HG03108 (cell line): ENCODE data around the gene SLC2A13.
"Not testable (repeated sequence)": the region's sequence is repeated elsewhere in the genome, so short reads cannot be mapped to it uniquely, and the experiment has no call there.

Experiments used
- ATAC-seq: cut with Tn5 transposase; IDR thresholded peaks from one replicate; pipeline ENCODE4 v1.9.1; 2021; ENCODE audit warnings: moderate library complexity; ENCODE audit not compliant: unreplicated experiment

Gene SLC2A13

DNA sequence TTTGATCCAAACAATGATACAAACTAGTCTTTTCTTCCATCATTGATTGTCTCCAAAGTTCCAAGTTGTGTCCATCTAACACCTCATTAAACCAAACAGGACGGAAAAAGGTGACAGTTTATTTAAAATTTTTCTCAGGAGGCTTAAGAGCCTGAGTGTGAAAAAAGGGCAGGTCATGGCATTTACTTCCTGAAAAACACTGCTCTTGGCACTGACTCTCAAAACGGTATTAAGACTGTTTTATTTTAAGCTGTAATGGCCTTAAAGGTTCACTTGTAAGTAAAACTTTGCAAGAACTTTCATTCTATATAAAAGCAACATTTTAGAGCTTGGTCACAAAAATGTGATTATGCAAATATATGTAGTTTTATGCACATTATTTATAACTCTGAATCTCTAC, 222.5 kb downstream of the SLC2A13 start:
- no peak for ATAC-seq

GRCh38 chr12:39878753-39879152, 227.1 kb downstream of the SLC2A13 start:
- ATAC-seq, result no peak

DNA sequence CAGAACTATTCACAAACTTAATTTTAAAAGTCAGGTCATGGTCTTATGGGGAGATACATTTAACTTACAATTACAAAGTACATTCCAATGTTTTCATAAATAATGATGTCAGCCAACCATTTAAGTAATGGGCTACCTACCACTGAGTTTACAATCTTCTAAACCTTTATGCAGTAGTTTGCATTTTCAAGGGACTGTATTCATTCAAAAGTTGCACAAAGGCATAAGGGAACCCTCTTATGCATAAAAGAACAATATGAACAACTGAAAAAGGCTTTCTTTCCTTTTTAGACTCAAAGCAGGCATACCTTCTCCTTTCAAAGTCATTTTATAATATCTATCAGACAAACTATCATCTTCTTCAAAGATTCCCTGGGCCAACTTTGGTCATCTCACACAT, 230.2 kb downstream of the SLC2A13 start:
- no peak for ATAC-seq

DNA sequence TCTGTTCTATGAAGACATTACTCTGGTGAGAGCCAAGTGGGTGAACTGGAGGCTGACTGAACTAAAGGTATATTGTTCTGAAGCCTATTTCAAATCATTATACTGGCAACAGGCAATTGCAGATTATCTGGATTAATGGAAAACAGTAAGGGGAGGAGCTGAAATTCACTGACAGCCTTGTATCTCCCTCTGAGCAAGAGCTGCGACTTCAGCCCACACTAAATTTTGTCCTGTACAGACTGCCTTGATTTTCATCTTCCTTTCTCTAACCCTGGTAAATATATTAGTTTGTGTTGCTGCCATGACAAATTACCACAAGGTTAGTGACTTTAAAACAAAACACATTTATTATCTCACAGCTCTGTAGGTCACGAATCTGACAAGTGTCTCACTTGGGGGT, 231.1 kb downstream of the SLC2A13 start:
- ATAC-seq, result no peak

- ATAC-seq, result no peak
Observed at GRCh38 chr12:39873065-39873464, 232.8 kb downstream of the SLC2A13 start.

DNA sequence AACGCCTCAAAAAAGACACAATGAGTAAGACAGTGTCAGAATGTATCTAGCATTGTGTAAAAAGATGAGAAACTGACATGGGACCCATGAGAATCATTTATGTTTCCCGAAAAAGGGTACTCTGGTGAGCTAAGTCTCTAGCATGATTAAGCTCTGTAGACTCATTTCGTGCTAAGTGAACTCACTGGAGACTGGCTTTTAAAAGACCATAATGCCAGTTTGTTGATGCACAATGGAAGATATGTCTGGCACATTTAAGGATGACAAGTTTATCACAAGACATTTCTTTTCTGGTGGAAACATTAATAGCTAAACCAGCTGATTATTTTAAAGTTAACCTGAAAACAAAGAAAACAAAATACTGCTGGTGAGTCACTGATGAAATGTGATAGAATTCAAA, 233.5 kb downstream of the SLC2A13 start:
- ATAC-seq, result no peak

GRCh38 chr12:39868328-39868725, 237.6 kb downstream of the SLC2A13 start:
- ATAC-seq, result no peak

GRCh38 chr12:39867631-39868327, 238.1 kb downstream of the SLC2A13 start:
- ATAC-seq, result no peak

GRCh38 chr12:39866135-39866534, 239.7 kb downstream of the SLC2A13 start:
- ATAC-seq, result no peak

DNA sequence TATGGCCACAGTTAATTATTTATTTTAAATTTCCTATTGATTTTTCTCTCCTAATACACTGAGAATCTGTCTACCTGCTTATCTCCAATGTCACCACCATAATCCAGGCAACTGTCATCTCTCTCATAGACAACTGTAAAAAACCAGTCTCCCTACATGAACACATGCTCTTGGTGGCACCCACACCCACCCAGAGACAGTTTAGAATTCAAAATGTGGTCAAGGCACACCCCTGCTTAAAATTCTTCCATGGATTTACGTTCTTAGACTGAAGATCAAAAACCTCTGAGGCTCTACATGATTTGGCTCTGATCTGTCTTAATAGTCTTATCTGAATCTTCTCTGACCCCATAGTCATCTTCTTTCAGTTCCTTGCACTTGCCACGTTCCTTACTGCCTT, 245.2 kb downstream of the SLC2A13 start:
- no peak for ATAC-seq

DNA sequence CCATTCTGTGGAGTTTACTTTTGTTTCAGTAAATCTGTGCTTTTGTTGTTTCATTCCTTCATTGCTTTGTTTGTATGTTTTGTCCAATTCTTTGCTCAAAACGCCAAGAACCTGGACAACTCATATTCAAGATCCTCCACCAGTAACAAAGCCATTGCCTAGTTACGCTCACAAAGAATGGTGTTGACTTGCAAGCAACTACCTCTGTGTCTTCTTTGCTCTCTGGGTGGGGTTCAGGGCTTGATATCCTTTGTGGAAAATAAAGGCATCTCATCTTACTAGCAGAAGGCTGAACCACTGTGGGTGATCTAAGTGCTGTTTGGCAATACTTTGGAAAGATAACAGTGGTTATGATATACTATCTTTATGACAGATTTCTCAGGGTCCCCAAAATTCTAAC, 252.9 kb downstream of the SLC2A13 start:
- no peak for ATAC-seq

GRCh38 chr12:39852346-39852745, 253.5 kb downstream of the SLC2A13 start:
- ATAC-seq, result no peak

DNA sequence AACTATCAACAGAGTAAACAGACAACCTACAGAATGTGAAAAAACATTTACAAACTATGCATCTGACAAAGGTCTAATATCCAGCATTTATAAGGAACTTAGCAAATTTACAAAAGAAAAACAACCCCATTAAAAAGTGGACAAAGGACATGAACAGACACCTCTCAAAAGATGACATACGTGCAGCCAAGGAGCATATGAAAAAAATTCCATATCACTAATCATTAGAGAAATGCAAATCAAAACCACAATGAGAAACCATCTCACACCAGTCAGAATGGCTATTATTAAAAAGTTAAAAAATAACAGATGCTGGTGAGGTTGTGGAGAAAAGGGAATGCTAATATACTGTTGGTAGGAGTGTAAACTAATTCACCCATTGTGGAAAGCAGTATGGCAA, 257.7 kb downstream of the SLC2A13 start:
- not testable (repeated sequence) for ATAC-seq

DNA sequence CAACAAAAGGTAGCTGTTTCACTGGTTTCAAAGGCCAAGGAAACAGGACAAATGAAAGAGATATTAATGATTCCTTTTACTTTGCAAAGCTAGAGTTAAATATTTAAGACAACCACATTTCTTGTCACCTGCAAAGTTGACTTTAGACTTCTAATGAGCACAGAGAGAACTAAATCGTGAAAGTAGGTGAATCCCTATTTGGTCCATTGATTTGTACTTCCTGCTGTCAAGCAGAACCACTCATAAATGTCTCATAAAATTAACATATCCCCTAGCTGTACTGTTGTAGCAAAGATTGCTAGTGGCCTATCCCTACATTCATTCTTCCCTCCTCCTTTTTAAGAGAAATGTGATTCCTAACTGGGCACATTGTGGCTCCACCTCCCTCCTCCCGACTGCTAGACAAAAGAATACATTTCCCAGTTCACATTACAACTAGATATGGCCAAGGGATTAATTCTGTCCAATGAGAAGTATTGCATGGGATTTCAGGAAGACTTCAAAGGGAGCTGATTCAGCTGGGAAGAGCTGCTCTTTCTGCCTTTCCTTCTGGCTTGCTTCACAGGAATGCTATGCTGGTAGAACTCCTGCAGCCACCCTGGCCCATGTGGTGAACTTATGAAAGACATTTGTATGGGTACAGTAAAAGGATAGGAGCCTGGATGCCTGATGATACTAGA, 258.8 kb downstream of the SLC2A13 start:
- peak; percentile 52 for ATAC-seq

DNA sequence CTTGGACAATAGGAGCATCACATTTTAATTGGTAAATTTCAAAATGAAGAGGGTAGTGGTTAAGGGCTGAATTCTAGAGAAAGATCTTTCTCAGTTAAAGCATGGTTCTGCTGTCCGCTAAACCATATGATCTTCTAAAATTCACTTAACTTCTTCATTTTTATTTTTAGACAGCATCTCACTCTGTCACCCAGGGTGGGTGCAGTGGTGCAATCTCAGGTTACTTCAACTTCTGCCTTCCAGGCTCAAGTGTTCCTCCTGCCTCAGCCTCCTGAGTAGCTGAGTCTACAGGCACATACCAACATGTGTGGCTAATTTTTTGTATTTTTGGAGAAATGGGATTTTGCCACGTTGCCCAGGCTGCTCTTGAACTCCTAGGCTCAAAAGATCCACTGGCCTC, 259.6 kb downstream of the SLC2A13 start:
- no peak for ATAC-seq

- ATAC-seq, result no peak
Observed at GRCh38 chr12:39840422-39840821, 265.5 kb downstream of the SLC2A13 start.

DNA sequence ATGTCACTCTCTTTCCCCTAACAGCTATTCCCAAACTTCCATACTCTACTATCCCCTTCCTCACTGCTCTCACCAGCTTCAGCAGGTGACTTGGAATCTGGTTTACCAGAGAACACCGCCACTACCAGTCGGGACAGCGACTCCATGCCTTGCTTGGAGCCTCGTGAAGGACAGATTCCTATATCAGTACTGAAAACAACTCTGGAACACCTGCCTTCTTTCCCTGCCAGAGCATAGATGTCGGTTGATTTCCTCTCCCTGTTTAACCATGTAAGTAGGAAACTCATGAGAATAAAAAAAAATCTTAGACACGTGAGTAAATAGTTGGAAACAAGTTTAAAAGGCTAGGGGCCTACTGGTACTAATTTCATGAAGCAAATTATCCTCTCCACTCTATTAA, 266.8 kb downstream of the SLC2A13 start:
- no peak for ATAC-seq

GRCh38 chr12:39835517-39836489, 270.1 kb downstream of the SLC2A13 start:
- ATAC-seq, result peak; percentile 67

DNA sequence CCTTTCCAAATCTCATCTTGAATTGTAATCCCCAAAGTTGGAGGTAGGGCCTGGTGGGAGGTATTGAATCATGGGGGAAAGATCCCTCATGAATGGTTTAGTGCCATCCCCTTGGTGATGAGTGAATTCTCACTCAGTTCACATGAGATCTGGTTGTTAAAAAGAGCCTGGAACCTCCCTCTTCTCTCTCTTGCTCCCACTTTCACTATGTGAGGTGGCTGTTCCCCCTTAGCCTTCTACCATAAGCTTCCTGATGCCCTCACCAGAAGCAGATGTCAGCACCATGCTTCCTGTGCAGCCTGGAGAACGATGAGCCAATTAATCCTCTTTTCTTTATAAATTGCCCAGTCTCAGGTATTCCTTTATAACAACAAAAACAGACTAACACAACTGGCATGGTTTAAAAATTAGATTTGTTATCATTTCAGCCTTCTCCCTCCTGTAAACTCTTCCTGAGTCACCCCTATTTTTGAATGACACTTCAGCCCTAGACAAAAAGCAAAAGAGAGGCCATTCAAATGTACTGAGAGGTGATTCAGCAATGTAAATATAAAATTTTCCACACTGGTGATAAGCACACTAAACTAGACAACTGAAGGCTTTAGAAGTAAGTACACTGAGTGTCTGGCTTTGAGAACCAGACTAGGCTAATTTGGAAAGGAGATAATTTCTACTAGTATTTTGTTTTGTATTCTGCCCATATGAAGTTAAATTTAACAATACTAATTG, 274.1 kb downstream of the SLC2A13 start:
- ATAC-seq, result no peak

GRCh38 chr12:39830852-39831520, 274.9 kb downstream of the SLC2A13 start:
- ATAC-seq, result no peak
